GM23338 (cell line): ENCODE data around the gene GDF10.

Experiments
- CREB1 ChIP-seq: fragments of 250-450 bp; sonication (Bioruptor Pico); IDR thresholded peaks from 2 replicates; pipeline ENCODE4 v1.5.0; 2020; ENCODE audit warnings: low read depth, mild to moderate bottlenecking, moderate library complexity
- CTCF ChIP-seq, 2 experiments: fragments of 200-600 bp in 1 of 2; sonication (generic) in 1 of 2; conservative IDR thresholded peaks; 2 replicates each; pipeline versions ENCODE4 v1.5.1 to v1.6.1; 2016 to 2017; ENCODE audit warnings: antibody characterized with exemption in 2 of 2, low read depth in 2 of 2, mild to moderate bottlenecking in 2 of 2, moderate library complexity in 1 of 2
- EZH2 ChIP-seq: fragments of 200-600 bp; sonication (generic); IDR thresholded peaks from one replicate; pipeline ENCODE4 v1.8.0; 2017; ENCODE audit warnings: antibody characterized with exemption, mild to moderate bottlenecking, low read depth; ENCODE audit not compliant: unreplicated experiment
- EZH2phosphoT487 ChIP-seq: fragments of 200-600 bp; sonication (generic); IDR thresholded peaks from one replicate; pipeline ENCODE4 v1.8.1; 2018; ENCODE audit warnings: antibody characterized with exemption; ENCODE audit not compliant: unreplicated experiment
- JUNB ChIP-seq: IDR thresholded peaks from one replicate; pipeline ENCODE4 v1.6.1; 2016; ENCODE audit warnings: antibody characterized with exemption; ENCODE audit not compliant: unreplicated experiment
- POLR2AphosphoS5 ChIP-seq: IDR thresholded peaks from 2 replicates; pipeline ENCODE4 v1.6.1; 2016; ENCODE audit warnings: antibody characterized with exemption, low read depth
- REST ChIP-seq: IDR thresholded peaks from one replicate; pipeline ENCODE4 v1.6.1; 2018; ENCODE audit warnings: antibody characterized with exemption; ENCODE audit not compliant: unreplicated experiment
- STAT1 ChIP-seq: IDR thresholded peaks from one replicate; pipeline ENCODE4 v1.6.1; 2016; ENCODE audit warnings: antibody characterized with exemption; ENCODE audit not compliant: unreplicated experiment
- ZNF114 ChIP-seq: fragments of 250-450 bp; sonication (Bioruptor Pico); IDR thresholded peaks from 2 replicates; pipeline ENCODE4 v1.5.0; 2020; ENCODE audit warnings: mild to moderate bottlenecking, moderate library complexity
- ZNF331 ChIP-seq: fragments of 250-450 bp; sonication (Bioruptor Pico); IDR thresholded peaks from 2 replicates; pipeline ENCODE4 v1.5.0; 2020; ENCODE audit warnings: low read depth, mild to moderate bottlenecking, moderate library complexity

GRCh38 chr10:47331954-47332353 lies 32.0 kb downstream of the GDF10 start:
- no peak for TF ChIP-seq CTCF (conservative IDR thresholded peaks at IDR 0.05; ENCODE audit: low read depth in 2 of 2)
- TF ChIP-seq EZH2phosphoT487, result no peak
- TF ChIP-seq REST, result no peak
- TF ChIP-seq POLR2AphosphoS5, result no peak
- TF ChIP-seq CREB1, result no peak
- no peak for TF ChIP-seq ZNF331 (CRISPR knock-in tag)
- no peak for TF ChIP-seq ZNF114 (CRISPR knock-in tag)
- TF ChIP-seq EZH2, result no peak
- TF ChIP-seq STAT1, result no peak
- TF ChIP-seq JUNB, result no peak
